Activated CD4-positive, CD25-positive, alpha-beta regulatory T cell treated with anti-CD3 and anti-CD28 coated beads, Interleukin-2, amount 50 U/mL, for 72 hours (primary cell): ENCODE results near the gene CD1B.
"Not testable (repeated sequence)": the region's sequence is repeated elsewhere in the genome, so short reads cannot be mapped to it uniquely, and the experiment has no call there.

Experiments
- DNase-seq: peaks from one replicate; pipeline ENCODE4 v3.0.0; 2021

Gene CD1B

GRCh38 chr1:158331481-158332150 is at the start of gene CD1B:
Gene CD1B, minus strand, starts transcription at chr1:158331531. Its CDS starts 108 bp downstream, at chr1:158331423.
- no peak for DNase-seq

- no peak for DNase-seq
Measured at GRCh38 chr1:158374860-158375259, 43.5 kb upstream of the CD1B start.

DNA sequence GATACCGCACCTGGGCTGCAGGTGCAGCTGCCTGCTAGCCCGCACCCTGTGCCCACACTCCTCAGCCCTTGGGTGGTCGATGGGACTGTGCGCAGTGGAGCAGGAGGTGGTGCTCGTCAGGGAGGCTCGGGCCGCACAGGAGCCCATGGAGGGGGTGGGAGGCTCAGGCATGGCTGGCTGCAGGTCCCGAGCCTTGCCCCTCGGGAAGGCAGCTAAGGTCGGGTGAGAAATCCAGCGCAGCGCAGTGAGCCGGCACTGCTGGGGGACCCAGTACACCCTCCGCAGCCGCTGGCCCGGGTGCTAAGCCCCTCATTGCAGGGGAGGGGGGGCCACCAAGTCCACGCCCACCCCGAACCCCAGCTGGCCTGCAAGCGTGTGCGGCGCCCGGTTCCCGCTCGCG is 42.8 kb upstream of the CD1B start:
- not testable (repeated sequence) for DNase-seq

DNA sequence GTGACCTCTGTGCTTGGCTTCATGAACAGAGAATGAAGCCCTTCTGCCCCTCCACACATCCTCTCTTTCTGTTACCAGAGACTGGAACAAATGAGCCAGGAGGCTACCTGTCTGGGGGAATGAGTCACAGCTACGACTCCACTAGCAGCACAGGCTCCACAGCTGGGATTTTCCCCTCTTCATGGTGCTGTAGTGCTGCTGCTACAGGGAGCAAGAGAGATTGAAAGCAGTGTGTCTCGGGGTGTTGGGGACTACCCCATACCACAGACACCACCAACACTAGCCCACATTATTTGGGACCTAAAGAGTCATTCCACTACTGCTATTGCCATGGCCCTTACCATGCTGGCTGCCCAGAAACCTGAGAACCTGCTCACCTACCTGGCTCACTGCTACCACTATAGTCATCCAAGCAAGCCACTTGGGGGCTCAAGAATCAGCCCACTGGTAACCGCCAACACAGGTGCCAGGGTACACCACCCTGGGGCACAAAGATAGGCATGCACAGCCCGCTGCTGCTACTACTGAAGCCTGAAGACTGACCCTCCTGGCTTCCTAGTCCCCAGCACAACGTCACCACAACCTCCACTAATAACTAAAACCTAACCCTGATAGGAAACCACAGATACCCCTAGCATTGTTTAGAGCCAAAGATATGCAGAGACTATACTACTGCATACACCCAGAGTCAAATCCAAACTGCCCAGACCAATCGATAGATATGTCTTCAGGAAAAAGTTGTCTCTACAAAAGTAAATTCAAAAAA is 40.0 kb upstream of the CD1B start:
- no peak for DNase-seq

DNA sequence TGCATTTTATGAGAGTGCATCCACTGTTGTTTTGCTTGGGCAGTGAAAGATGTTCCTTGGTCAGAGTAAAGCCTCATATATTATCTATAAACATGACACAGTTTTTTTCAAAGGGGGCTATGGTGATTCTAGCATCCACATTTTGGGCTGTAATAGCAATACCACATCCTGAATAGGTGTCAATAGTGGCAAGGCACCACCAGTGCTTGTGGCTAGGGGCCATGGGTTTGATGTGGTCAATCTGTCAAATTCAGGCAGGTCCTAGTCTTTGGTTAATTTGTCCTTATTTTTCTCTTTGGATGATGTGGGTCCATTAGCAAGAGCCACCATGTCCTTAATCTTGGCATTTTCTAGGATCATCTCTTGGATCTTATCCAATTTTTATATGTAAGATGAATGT is 35.5 kb upstream of the CD1B start:
- DNase-seq = no peak

DNA sequence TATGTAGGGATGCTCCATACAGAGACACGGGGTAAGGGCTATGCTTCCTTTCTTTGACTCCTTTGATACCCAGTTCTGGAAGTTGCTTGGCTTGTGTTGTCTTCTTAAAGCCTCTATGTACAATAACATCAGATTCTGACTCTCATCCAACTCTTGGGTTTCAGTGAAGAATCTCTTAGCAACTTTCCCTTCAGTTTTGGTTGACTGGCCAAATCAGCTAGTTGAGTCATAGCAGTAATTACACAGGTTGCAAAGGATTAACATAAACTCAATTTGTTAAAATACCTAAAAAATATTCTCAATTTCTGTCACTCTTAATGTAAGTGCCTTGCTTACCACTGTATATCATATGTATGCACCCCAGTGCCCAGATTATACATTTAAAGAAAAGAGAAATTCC is 31.6 kb upstream of the CD1B start:
- no peak for DNase-seq

GRCh38 chr1:158362482-158362881 is 31.2 kb upstream of the CD1B start:
- DNase-seq = no peak

DNA sequence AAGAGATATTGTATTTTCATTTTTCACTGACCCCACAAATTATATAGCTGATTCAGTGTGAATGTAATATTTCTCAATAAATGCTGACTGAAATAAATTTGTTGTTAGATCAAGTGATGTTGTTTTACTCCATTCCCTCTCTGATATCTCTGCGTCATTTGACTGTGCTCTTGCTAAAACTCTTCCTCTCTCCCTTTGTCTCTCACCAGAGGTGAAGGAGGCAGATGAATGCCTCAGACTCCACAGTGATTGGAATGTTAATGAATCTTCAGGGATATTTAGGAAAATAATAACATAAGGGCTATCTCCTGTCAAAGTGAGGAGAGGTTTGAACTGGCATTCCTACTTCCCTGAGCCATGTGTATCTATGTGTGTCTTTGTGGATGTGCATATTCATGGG is 26.1 kb upstream of the CD1B start:
- no peak for DNase-seq

DNA sequence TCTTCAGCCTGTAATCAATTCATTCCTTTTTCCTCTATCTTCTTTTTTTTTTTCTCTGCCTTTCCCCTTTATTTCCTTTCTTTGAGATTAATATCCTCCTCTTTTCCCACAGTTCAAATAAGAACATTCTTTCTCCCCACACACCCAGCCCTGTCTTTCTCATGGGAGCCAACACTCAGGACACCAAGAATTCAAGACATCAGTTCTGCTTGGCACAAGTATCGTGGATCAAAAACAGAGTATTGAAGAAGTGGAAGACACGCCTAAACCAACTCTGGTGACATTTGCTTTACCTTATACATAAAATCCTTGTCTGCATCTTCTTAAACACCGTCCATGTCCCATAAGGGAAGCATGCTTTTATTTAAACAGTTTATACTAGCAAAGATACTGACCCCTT is 25.3 kb upstream of the CD1B start:
- DNase-seq = no peak

- no peak for DNase-seq
Measured at GRCh38 chr1:158355773-158356285, 24.5 kb upstream of the CD1B start.

DNA sequence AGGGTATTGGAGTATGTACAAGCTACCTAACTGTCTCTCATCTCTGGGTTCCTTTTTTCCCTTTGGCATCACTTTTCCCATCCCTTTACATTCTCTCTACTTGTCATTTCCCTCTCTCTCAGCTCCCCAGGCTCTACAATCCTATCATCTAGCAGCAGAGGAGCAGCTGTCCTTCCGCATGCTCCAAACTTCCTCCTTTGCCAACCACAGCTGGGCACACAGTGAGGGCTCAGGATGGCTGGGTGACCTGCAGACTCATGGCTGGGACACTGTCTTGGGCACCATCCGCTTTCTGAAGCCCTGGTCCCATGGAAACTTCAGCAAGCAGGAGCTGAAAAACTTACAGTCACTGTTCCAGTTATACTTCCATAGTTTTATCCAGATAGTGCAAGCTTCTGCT is 22.9 kb upstream of the CD1B start:
- no peak for DNase-seq

DNA sequence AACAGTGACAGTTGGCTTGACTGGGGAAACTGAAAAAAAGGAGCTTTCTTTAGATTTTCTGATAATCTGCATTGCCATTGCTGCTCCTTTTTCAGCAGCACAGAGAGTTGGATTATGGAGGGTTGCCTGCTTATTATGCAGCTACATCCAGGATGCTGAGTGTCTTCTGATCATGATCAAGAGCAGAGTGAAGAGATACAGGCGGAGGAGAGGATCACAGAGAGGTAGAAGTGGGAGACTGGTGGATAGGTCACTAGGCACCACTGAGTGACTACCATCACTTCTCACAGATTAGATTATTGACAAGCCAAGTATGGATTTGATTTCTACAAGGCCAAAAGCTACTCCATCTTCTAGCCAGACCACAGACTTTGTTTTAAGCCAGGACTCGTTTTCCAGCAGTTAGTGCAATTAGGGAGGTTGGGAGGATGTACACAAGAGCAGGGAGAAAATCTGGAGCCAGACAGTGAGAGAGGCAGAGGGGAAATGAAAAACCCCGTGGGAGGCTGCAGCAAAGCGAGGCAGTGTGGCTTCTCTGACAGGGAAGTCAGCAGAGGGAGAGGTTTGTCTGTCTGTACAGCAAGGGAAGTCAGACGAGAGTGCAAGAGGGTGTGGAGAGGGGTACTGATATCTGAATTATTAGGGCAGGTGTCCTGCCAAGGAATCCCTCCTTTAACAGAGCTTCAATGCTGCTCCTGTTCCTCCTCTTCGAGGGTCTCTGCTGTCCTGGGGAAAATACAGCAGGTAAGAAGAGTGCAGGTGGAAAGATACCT is 22.2 kb upstream of the CD1B start, which contains the start of gene CD1E:
TSS of gene CD1E (plus strand) at position 592 of the 773 bp plus-strand sequence. CDS start at position 687, 95 bp downstream.
- no peak for DNase-seq

- not testable (repeated sequence) for DNase-seq
Measured at GRCh38 chr1:158348946-158349345, 17.6 kb upstream of the CD1B start.

GRCh38 chr1:158336413-158336812 is 5.1 kb upstream of the CD1B start:
- not testable (repeated sequence) for DNase-seq

- no peak for DNase-seq
Measured at GRCh38 chr1:158335213-158335532, 3.8 kb upstream of the CD1B start.

GRCh38 chr1:158334526-158335212 is 3.3 kb upstream of the CD1B start:
- DNase-seq = no peak

DNA sequence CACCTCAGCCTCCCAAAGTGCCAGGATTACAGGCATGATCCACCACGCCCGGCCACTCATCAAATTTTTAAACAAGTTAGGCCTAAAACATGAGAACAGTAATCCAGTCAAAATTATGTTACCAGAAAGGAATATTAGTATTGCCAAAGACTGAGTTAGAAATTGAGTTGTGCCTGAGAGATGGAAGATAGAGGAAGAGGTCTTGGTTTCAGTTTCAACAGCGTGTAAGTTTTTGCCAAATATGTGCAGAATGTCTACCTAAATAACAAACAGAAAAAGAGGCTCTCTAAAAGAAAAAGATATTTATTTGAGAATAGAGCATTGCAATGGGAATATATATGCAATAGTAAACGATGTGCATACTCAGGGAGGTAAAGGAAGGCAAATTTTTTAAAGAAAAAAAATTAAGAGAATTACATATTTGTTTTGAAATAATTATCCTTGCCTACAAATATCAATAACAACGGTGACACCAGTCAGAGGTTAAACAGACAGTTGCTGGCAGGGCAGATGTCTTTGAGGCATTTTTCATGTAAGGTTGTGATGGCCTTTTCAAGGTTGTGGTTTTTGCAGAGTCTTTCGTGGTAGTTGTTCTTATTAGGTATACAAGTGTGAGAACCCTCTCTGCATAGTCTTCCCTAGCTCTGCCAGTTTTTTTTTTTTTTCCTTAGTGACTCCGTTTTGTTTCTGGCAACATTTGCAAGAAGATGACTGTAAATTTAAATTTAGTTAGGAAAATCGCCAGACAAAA is 2.2 kb upstream of the CD1B start:
- no peak for DNase-seq

DNA sequence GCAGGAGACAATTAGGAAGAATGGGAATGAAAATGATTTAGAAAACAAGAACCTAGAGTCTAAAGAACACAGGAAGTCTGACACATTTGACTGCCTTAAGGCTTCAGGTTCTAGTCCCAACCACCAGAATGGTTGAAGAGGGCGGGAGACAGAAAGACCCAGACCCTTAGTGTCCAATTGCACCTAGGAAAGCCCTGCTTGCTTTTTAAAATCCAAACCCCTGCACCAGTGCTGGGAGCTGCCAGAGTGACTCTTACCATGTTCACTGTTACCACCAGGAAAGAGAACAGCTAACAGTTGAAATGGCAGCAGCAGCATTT is 265 bp downstream of the CD1B start:
- DNase-seq = no peak

DNA sequence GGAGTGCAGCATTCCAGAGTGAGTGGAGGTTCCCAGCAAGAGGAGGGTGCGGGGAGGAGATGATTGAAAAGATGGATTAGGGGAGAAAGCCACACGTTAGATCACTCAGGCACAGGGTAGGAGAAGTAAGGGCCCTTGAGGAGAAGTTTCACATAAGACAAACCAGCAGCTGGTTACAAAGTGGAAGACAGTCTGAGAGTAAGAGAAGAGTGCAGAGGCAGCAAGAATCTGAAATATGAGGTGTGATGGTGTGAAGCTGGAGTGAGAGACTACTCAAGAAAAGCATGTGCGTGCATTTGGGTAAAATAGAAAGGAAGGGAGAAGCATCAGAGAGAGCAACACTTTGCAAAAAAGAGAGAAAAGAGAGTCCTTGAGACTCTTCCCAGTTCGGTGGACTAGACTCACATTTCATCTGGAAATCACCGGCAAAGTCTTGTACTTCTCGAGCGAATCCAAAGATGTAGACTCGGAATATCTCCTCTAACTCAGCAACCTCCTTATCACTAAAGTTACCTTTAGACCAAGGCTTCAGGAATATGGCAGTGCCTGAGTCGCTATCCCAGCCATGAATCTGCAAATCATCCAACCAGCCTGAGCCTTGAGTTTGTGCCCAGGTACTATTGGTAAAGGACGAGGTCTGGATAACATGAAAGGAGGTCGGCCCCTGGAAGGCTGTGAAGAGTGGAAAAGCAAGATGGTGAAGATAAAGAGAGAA is 783 bp downstream of the CD1B start:
- DNase-seq = no peak

DNA sequence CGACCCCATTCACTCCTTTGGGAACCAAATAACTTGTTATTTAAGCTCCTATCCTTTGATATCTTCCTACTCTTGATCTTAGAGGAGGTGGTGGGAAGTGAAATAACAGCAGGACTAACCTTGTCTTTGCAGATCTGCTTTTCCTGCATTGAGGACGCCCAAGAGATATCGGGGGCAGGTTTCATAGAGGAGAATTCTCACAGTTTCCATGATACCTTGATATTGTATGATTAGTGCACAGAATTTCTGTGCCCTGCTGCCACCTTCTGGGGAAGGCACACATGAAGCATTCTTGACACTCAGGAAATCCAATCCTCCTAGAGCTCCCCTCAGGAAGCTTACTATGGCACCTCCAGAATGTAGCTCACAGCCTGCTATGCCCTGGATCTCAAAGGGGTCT is 1.6 kb downstream of the CD1B start:
- DNase-seq = no peak

- no peak for DNase-seq
Measured at GRCh38 chr1:158329300-158329699, 2.0 kb downstream of the CD1B start.

GRCh38 chr1:158328426-158328825 is 2.9 kb downstream of the CD1B start:
- DNase-seq = no peak
